ENCODE data around the gene TANC2. TPM values are rescaled to one million over a fixed set of nuclear protein-coding genes. Genes with fewer than 3 reads are reported as not detected.

The TANC2 gene
- total and polyA plus RNA-seq, 9 of the 15 experiments (the other 6 are each of a cell fraction or from before 2014, with no cell fraction given): 0.46 to 7.8 (median 4.5) TPM

DNA sequence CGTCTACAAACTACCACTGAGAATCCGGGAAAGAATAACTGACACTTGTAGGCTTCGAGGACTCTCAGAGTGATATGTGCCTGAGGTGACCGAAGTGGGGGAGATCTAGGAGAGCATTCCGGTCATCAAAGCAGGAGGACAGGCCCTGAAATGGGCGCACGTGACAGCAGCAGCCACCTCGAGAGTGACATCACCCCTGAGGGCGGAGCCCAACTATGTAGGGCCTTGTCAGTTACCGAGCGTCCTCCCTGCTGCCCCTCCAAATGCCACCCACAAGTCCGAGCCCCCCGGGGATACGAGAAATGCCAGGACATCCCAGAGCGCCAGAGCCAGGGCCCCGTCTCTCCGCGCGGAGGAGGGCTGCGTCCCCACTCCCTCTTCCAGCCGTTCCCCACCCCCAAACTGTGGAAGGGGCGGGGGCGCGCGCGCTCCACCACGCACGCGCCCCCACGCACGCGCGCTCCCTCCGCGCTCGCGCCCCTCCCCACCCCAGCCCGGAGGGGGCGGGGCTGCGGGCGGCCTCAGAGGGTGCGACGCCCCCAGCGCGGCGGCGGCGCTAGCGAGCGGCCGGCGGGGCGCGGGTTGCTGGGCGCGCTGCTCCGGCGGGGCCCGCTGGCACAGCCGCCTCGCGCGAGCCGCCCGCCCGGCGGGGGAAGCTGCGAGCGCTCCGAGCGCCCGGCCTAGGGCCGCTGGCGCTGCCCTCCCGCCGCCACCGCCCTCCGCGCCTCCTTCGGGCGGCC lies at the start of gene TANC2 (continued):
- TF ChIP-seq ETV6 (IDR thresholded peaks at IDR 0.05; ENCODE audit: borderline replicate concordance in 1 of 2, low read depth in 2 of 2, low read length in 1 of 2) (no peak), ETV6 (CRISPR knock-in tag; IDR thresholded peaks at IDR 0.05; ENCODE audit: borderline replicate concordance) (no peak), ZNF79 (CRISPR knock-in tag; IDR thresholded peaks at IDR 0.05; ENCODE audit: low read depth) (no peak), ATF1 (CRISPR knock-in tag; IDR thresholded peaks at IDR 0.05) (no peak), ATF1 (tag; IDR thresholded peaks at IDR 0.05) (peak; percentile 87), ETV1 (tag; conservative IDR thresholded peaks at IDR 0.05; ENCODE audit: low read depth) (0 out of 2 replicates have a peak, but pooled peaks have one; percentile 10), ZNF3 (CRISPR knock-in tag; IDR thresholded peaks at IDR 0.05) (no peak), XRCC3 (IDR thresholded peaks at IDR 0.05) (no peak), ZNF589 (CRISPR knock-in tag; IDR thresholded peaks at IDR 0.05; ENCODE audit: low read depth) (peak; percentile 63), KLF6 (CRISPR knock-in tag; IDR thresholded peaks at IDR 0.05; ENCODE audit: borderline replicate concordance) (no peak)
- TF ChIP-seq, protein P1, sequence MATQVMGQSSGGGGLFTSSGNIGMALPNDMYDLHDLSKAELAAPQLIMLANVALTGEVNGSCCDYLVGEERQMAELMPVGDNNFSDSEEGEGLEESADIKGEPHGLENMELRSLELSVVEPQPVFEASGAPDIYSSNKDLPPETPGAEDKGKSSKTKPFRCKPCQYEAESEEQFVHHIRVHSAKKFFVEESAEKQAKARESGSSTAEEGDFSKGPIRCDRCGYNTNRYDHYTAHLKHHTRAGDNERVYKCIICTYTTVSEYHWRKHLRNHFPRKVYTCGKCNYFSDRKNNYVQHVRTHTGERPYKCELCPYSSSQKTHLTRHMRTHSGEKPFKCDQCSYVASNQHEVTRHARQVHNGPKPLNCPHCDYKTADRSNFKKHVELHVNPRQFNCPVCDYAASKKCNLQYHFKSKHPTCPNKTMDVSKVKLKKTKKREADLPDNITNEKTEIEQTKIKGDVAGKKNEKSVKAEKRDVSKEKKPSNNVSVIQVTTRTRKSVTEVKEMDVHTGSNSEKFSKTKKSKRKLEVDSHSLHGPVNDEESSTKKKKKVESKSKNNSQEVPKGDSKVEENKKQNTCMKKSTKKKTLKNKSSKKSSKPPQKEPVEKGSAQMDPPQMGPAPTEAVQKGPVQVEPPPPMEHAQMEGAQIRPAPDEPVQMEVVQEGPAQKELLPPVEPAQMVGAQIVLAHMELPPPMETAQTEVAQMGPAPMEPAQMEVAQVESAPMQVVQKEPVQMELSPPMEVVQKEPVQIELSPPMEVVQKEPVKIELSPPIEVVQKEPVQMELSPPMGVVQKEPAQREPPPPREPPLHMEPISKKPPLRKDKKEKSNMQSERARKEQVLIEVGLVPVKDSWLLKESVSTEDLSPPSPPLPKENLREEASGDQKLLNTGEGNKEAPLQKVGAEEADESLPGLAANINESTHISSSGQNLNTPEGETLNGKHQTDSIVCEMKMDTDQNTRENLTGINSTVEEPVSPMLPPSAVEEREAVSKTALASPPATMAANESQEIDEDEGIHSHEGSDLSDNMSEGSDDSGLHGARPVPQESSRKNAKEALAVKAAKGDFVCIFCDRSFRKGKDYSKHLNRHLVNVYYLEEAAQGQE (IDR thresholded peaks at IDR 0.05; ENCODE audit: borderline replicate concordance): peak; percentile 25; the same call in 1 of the 2 replicates
- TF ChIP-seq, protein P1 (CRISPR knock-in tag; IDR thresholded peaks at IDR 0.05; ENCODE audit: low read depth): no peak
- TF ChIP-seq, protein P2, sequence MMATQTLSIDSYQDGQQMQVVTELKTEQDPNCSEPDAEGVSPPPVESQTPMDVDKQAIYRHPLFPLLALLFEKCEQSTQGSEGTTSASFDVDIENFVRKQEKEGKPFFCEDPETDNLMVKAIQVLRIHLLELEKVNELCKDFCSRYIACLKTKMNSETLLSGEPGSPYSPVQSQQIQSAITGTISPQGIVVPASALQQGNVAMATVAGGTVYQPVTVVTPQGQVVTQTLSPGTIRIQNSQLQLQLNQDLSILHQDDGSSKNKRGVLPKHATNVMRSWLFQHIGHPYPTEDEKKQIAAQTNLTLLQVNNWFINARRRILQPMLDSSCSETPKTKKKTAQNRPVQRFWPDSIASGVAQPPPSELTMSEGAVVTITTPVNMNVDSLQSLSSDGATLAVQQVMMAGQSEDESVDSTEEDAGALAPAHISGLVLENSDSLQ (IDR thresholded peaks at IDR 0.05): peak; percentile 88
- TF ChIP-seq, protein P3, sequence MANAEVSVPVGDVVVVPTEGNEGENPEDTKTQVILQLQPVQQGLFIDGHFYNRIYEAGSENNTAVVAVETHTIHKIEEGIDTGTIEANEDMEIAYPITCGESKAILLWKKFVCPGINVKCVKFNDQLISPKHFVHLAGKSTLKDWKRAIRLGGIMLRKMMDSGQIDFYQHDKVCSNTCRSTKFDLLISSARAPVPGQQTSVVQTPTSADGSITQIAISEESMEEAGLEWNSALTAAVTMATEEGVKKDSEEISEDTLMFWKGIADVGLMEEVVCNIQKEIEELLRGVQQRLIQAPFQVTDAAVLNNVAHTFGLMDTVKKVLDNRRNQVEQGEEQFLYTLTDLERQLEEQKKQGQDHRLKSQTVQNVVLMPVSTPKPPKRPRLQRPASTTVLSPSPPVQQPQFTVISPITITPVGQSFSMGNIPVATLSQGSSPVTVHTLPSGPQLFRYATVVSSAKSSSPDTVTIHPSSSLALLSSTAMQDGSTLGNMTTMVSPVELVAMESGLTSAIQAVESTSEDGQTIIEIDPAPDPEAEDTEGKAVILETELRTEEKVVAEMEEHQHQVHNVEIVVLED (CRISPR knock-in tag; IDR thresholded peaks at IDR 0.05): peak; percentile 88
